ENCODE data around the gene SSMEM1. TPM values are rescaled to one million over a fixed set of nuclear protein-coding genes. Genes with fewer than 3 reads are reported as not detected.
"Not testable (repeated sequence)": the region's sequence is repeated elsewhere in the genome, so short reads cannot be mapped to it uniquely, and the experiment has no call there.

SSMEM1 gene
- total RNA-seq, 1 experiment from 2014 or later = not detected

DNA sequence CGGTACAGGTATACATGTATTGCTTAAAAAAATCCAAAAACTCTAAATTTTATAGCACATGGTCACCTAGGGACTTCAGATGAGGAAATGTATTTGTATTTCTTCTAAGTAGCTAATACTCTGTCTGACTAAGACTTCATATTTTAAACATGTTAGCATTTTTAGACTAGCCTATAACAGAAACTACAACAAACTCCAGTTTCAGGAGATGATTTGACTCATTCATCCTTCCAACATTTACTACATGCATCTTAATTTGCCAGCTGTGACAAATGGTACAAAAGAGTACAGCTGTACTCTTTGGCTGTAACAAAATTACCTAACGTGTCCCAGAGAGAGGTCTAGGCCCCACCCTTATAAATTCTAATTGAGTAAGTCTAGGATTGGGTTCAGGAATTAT is 24.7 kb upstream of the SSMEM1 start (continued):
- no peak for TF ChIP-seq GABPB1 (CRISPR knock-in tag; IDR thresholded peaks at IDR 0.05)
- TF ChIP-seq, protein P1, sequence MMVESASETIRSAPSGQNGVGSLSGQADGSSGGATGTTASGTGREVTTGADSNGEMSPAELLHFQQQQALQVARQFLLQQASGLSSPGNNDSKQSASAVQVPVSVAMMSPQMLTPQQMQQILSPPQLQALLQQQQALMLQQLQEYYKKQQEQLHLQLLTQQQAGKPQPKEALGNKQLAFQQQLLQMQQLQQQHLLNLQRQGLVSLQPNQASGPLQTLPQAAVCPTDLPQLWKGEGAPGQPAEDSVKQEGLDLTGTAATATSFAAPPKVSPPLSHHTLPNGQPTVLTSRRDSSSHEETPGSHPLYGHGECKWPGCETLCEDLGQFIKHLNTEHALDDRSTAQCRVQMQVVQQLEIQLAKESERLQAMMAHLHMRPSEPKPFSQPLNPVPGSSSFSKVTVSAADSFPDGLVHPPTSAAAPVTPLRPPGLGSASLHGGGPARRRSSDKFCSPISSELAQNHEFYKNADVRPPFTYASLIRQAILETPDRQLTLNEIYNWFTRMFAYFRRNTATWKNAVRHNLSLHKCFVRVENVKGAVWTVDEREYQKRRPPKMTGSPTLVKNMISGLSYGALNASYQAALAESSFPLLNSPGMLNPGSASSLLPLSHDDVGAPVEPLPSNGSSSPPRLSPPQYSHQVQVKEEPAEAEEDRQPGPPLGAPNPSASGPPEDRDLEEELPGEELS (CRISPR knock-in tag; IDR thresholded peaks at IDR 0.05) = no peak
- TF ChIP-seq JAZF1 (CRISPR knock-in tag; IDR thresholded peaks at IDR 0.05) = no peak
- no peak for TF ChIP-seq ZNF219 (CRISPR knock-in tag; IDR thresholded peaks at IDR 0.05; ENCODE audit: borderline replicate concordance)

GRCh38 chr7:130184349-130184748 is 23.3 kb upstream of the SSMEM1 start:
- H3K27ac Mint-ChIP-seq; H3K4me1 Mint-ChIP-seq; CTCF ChIA-PET; H3K4me3 Mint-ChIP-seq; DNase-seq (ENCODE audit: low spot score); ATAC-seq; H3K27me3 Mint-ChIP-seq (ENCODE audit: low read depth); H3K9me3 Mint-ChIP-seq: not testable (repeated sequence)
- POLR2A ChIA-PET = interaction anchor here (1.7 kb wide), 1 partner anchor 21 kb away, joined by 3 read pairs; the partner anchor contains the start of gene TMEM209
- H3K36me3 Mint-ChIP-seq = peaks cover 46% of the 10 kb centered on the region

- Mint-ChIP-seq H3K27ac (no peak overlapping the region), H3K27me3 (ENCODE audit: low read depth) (no peaks in the 10 kb centered on the region), H3K36me3 (peaks cover 41% of the 10 kb centered on the region), H3K9me3 (no peaks in the 10 kb centered on the region), H3K4me3 (no peak overlapping the region), H3K4me1 (no peaks in the 10 kb centered on the region)
- no peak for TF ChIP-seq NR1H2 (CRISPR knock-in tag; IDR thresholded peaks at IDR 0.05)
- no peak for TF ChIP-seq SOX15 (CRISPR knock-in tag; IDR thresholded peaks at IDR 0.05)
- POLR2A ChIA-PET = no interaction called here
- ATAC-seq (no peak), DNase-seq (ENCODE audit: low spot score) (no peak)
- CTCF ChIA-PET = interaction anchor here (0.6 to 1.4 kb wide), 2 partner anchors 19 to 883 kb away, joined by 3 read pairs; no protein-coding TSS in a partner anchor
These were observed 20.3 kb upstream of the SSMEM1 start for GRCh38 chr7:130187360-130187759.

DNA sequence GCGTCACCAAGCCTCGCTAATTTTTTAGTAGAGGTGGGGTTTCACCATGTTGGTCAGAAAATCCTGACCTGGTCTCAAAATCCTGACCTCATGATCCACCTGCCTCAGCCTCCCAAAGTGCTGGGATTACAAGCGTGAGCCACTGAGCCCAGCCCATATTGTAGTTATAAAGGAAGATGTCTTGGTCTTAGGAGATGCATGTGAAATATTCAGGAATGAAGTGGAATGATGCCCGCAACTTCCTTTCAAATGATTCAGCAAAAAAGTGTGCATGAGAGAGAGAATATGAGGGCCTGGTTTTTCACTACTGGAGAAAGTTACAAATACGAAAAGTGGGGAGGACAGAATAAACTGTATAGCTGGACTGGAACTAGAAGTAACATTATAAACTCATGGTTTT is 18.3 kb upstream of the SSMEM1 start:
- peaks cover 43% of the 10 kb centered on the region for H3K36me3 Mint-ChIP-seq
- no peak overlapping the region for H3K27ac Mint-ChIP-seq
- POLR2A ChIA-PET = no interaction called here

More for the DNA sequence above, 18.3 kb upstream of the SSMEM1 start:
- Mint-ChIP-seq H3K4me1 (no peaks in the 10 kb centered on the region), H3K27me3 (ENCODE audit: low read depth) (no peaks in the 10 kb centered on the region), H3K4me3 (no peak overlapping the region), H3K9me3 (no peaks in the 10 kb centered on the region)
- DNase-seq (ENCODE audit: low spot score) (no peak), ATAC-seq (no peak)
- TF ChIP-seq, protein P2, sequence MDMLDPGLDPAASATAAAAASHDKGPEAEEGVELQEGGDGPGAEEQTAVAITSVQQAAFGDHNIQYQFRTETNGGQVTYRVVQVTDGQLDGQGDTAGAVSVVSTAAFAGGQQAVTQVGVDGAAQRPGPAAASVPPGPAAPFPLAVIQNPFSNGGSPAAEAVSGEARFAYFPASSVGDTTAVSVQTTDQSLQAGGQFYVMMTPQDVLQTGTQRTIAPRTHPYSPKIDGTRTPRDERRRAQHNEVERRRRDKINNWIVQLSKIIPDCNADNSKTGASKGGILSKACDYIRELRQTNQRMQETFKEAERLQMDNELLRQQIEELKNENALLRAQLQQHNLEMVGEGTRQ (CRISPR knock-in tag; IDR thresholded peaks at IDR 0.05) = no peak
- TF ChIP-seq MYBL2 (CRISPR knock-in tag; IDR thresholded peaks at IDR 0.05) = no peak
- TF ChIP-seq CREM (CRISPR knock-in tag; IDR thresholded peaks at IDR 0.05) = no peak
- no peak for TF ChIP-seq PREB (CRISPR knock-in tag; IDR thresholded peaks at IDR 0.05; ENCODE audit: borderline replicate concordance)
- TF ChIP-seq ZNF317 (CRISPR knock-in tag; IDR thresholded peaks at IDR 0.05; ENCODE audit: borderline replicate concordance, low read depth) = no peak
- no peak for TF ChIP-seq KAT7 (CRISPR knock-in tag; IDR thresholded peaks at IDR 0.05; ENCODE audit: borderline replicate concordance)
- TF ChIP-seq, protein P1 (CRISPR knock-in tag; IDR thresholded peaks at IDR 0.05) = no peak
- TF ChIP-seq FOXP1 (CRISPR knock-in tag; IDR thresholded peaks at IDR 0.05; ENCODE audit: borderline replicate concordance) = no peak
- TF ChIP-seq, protein P3, sequence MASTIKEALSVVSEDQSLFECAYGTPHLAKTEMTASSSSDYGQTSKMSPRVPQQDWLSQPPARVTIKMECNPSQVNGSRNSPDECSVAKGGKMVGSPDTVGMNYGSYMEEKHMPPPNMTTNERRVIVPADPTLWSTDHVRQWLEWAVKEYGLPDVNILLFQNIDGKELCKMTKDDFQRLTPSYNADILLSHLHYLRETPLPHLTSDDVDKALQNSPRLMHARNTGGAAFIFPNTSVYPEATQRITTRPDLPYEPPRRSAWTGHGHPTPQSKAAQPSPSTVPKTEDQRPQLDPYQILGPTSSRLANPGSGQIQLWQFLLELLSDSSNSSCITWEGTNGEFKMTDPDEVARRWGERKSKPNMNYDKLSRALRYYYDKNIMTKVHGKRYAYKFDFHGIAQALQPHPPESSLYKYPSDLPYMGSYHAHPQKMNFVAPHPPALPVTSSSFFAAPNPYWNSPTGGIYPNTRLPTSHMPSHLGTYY (CRISPR knock-in tag; IDR thresholded peaks at IDR 0.05) = no peak
- no peak for TF ChIP-seq JUN (CRISPR knock-in tag; IDR thresholded peaks at IDR 0.05)
- TF ChIP-seq, protein P4, sequence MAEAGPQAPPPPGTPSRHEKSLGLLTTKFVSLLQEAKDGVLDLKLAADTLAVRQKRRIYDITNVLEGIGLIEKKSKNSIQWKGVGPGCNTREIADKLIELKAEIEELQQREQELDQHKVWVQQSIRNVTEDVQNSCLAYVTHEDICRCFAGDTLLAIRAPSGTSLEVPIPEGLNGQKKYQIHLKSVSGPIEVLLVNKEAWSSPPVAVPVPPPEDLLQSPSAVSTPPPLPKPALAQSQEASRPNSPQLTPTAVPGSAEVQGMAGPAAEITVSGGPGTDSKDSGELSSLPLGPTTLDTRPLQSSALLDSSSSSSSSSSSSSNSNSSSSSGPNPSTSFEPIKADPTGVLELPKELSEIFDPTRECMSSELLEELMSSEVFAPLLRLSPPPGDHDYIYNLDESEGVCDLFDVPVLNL (CRISPR knock-in tag; IDR thresholded peaks at IDR 0.05; ENCODE audit: borderline replicate concordance, low read depth) = no peak
- no peak for TF ChIP-seq ZBTB21 (CRISPR knock-in tag; IDR thresholded peaks at IDR 0.05; ENCODE audit: borderline replicate concordance)
- no peak for TF ChIP-seq ETV6 (CRISPR knock-in tag; IDR thresholded peaks at IDR 0.05)
- no peak for TF ChIP-seq NFYB (CRISPR knock-in tag; conservative IDR thresholded peaks at IDR 0.05; ENCODE audit: low read depth)
- no peak for TF ChIP-seq ZNF416 (CRISPR knock-in tag; IDR thresholded peaks at IDR 0.05)
- TF ChIP-seq SMAD4 (CRISPR knock-in tag; IDR thresholded peaks at IDR 0.05) = no peak
- TF ChIP-seq JAZF1 (CRISPR knock-in tag; IDR thresholded peaks at IDR 0.05) = no peak
- no peak for TF ChIP-seq NR1H2 (CRISPR knock-in tag; IDR thresholded peaks at IDR 0.05)
- CTCF ChIA-PET = interaction anchor here (1.0 kb wide), 1 partner anchor 117 kb away, joined by 3 read pairs; no protein-coding TSS in a partner anchor

Measured in WTC11 (cell line).